LNCAP (cell line): ENCODE measurements around the gene U2AF1L4.

Source experiments
- CTCF ChIP-seq: fragments of 450-650 bp; IDR thresholded peaks from 2 replicates; pipeline ENCODE4 v1.5.1; 2017; ENCODE audit warnings: mild to moderate bottlenecking

The U2AF1L4 gene

GRCh38 chr19:35727956-35728706, 17.1 kb downstream of the U2AF1L4 start:
- TF ChIP-seq CTCF, result no peak

- no peak for TF ChIP-seq CTCF
Observed at GRCh38 chr19:35727053-35727955, 17.9 kb downstream of the U2AF1L4 start.

GRCh38 chr19:35725216-35725861, 19.9 kb downstream of the U2AF1L4 start:
- TF ChIP-seq CTCF, result no peak

GRCh38 chr19:35724560-35724959, 20.7 kb downstream of the U2AF1L4 start:
- no peak for TF ChIP-seq CTCF

- no peak for TF ChIP-seq CTCF
Observed at GRCh38 chr19:35723671-35724070, 21.5 kb downstream of the U2AF1L4 start.

- TF ChIP-seq CTCF, result no peak
Observed at GRCh38 chr19:35722897-35723296, 22.3 kb downstream of the U2AF1L4 start.

GRCh38 chr19:35722461-35722860, 22.8 kb downstream of the U2AF1L4 start:
- no peak for TF ChIP-seq CTCF
